GM18499 (cell line): ENCODE results near the gene ANGPTL2.
"Not testable (repeated sequence)": the region's sequence is repeated elsewhere in the genome, so short reads cannot be mapped to it uniquely, and the experiment has no call there.

Experiments used
- ATAC-seq: cut with Tn5 transposase; IDR thresholded peaks from one replicate; pipeline ENCODE4 v1.9.1; 2021; ENCODE audit warnings: moderate number of reproducible peaks; ENCODE audit not compliant: insufficient read depth, unreplicated experiment

The ANGPTL2 gene

GRCh38 chr9:127155314-127155960 is 33.0 kb upstream of the ANGPTL2 start:
- ATAC-seq = no peak

- no peak for ATAC-seq
Measured at GRCh38 chr9:127154390-127155191, 32.2 kb upstream of the ANGPTL2 start.

- no peak for ATAC-seq
Measured at GRCh38 chr9:127154003-127154389, 31.6 kb upstream of the ANGPTL2 start.

DNA sequence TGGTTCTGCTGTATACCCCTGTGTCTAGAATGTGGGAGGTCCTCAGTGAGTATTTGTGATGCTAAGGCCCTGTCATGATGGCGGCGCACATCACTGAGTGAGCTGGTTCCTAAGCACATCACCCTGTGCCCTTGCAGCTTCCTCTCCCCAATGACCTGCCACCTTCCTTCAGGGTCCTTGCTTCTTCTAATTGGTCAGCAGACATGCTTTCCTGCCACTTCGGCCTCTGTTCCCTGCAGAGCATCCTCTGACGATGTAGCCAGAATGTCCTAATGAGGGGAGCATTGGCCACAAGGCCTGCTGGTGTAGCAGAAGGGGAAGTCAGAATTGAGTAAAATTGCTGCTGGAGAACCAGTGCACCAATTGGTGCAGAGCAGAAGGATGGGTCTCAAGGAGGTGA is 31.1 kb upstream of the ANGPTL2 start:
- ATAC-seq = no peak

- ATAC-seq = no peak
Measured at GRCh38 chr9:127149463-127150390, 27.3 kb upstream of the ANGPTL2 start.

DNA sequence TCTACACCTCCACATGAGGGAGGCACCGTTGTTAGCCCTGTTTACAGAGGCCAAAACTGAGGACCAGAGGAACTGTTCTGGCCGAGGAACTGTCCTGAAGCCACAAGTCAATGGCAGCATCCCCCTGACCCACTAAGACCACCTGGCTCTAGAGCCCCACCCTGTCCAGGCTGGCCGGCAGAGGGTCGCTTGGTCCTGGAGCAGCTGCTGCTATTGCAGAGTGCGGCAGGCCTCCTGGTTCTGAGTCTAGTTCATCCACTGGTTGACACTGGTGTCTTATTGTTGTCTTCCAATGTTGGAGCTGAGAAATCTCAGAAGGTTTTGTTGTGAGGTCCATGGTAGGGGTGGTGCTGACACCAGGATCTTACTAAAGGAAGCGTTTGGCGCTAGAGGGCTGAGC is 26.6 kb upstream of the ANGPTL2 start:
- no peak for ATAC-seq

GRCh38 chr9:127148014-127148413 is 25.6 kb upstream of the ANGPTL2 start:
- no peak for ATAC-seq

DNA sequence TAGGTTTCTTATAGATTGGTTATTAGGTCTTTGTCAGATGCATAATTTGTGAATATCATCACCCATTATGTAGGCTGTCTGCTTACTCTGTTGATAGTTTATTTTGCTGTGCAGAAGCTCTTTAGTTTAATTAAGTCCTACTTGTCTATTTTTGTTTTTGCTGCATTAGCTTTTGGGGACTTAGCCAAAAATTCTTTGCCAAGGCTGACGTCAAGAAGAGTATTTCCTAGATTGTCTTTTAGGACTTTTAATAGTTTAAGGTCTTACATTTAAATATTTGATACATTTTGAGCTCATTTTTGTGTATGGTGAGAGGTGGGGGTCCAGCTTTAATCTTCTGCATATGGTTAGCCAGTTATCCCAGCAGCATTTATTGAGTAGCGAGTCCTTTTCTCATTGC is 24.8 kb upstream of the ANGPTL2 start:
- no peak for ATAC-seq

DNA sequence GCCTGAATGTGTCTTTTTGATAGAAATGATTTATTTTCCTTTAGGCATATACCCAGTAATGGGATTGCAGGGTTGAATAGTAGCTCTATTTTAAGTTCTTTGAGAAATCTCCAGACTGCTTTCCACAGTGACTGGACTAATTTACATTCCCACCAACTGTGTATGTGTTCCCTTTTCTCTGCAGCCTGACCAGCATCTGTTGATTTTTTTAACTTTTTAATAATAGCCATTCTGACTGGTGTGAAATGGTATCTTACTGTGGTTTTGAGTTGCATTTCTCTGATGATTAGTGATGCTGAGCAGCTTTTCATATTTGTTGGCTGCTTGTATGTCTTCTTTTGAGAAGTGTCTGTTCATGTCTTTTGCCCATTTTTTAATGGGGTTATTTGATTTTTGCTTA is 24.4 kb upstream of the ANGPTL2 start:
- ATAC-seq = not testable (repeated sequence)

- ATAC-seq = no peak
Measured at GRCh38 chr9:127144670-127145445, 22.4 kb upstream of the ANGPTL2 start.

- no peak for ATAC-seq
Measured at GRCh38 chr9:127143920-127144465, 21.6 kb upstream of the ANGPTL2 start.

DNA sequence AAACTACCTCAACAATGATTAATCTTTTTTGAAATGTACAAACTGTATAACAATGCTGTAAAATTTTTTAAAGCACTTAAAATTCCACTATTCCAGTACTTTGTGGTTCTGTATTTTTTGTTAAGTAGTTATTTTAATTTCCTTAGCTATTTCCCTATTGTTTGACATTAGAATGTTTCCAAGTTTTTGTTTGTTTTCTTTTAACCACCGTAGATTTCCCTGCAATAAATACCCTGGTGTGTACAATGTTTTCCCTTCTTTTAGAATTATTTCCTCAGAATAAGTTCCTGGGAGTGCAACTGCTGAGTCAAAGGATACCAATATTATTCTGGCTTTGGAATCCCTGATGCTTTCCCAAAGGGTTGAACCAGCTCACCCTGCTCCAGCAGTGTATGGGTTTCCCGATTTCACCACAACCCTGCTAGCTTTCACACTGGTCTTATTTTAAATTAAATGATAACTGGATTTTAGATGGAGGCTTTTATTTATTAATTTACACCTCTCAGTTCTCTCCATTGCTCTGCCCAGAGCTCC is 20.6 kb upstream of the ANGPTL2 start:
- ATAC-seq = no peak

GRCh38 chr9:127142291-127142690 is 19.9 kb upstream of the ANGPTL2 start:
- no peak for ATAC-seq

GRCh38 chr9:127140842-127141675 is 18.6 kb upstream of the ANGPTL2 start:
- no peak for ATAC-seq

GRCh38 chr9:127140181-127140580 is 17.7 kb upstream of the ANGPTL2 start:
- no peak for ATAC-seq

GRCh38 chr9:127139775-127140174 is 17.3 kb upstream of the ANGPTL2 start:
- no peak for ATAC-seq

- ATAC-seq = no peak
Measured at GRCh38 chr9:127139071-127139731, 16.8 kb upstream of the ANGPTL2 start.

DNA sequence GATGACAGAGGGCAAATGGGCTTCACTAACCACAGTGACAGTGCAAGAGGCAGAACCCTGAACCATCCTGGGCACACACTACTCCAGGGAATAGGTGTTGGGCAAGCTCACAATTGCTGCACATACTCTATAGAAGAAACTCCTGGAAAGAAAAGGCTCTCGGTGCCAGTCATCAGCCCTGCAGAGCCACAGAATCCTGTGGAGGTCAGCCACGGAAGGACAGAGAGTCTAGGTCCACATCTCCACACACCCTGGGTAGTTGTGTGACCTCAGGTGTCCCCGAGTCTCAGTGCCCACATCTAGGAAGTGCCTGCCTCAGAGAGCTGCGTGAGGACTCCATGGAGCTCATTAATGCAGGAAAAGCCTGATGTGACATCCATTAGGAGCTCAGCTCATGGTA is 16.0 kb upstream of the ANGPTL2 start:
- no peak for ATAC-seq
